ENCODE data around the gene SLC9A3.

DNA sequence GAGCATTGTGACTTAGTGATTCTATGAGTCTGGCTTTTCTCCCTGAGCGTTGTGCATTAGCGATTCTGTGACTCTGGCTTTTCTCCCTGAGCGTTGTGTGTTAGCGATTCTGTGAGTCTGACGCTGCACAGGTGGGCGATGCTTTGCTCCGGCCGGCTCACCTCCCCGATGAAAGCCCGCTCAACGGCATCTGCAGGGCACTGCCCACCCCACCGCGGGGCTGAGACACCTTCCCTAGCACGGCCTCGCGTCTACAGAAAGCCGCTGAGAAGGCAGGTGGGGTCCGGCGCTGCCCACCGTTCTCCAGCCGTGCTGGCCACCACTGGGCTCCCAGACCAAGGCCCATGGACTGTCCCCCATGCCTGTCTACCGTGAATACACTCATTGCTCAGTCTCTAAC is 12.8 kb upstream of the SLC9A3 start:
- TF ChIP-seq TOX (CRISPR knock-in tag; IDR thresholded peaks at IDR 0.05; ENCODE audit: borderline replicate concordance) (no peak), ZNF70 (CRISPR knock-in tag; IDR thresholded peaks at IDR 0.05) (no peak), OSR1 (CRISPR knock-in tag; IDR thresholded peaks at IDR 0.05) (no peak), PPARA (CRISPR knock-in tag; IDR thresholded peaks at IDR 0.05; ENCODE audit: borderline replicate concordance) (no peak), CSRNP3 (CRISPR knock-in tag; IDR thresholded peaks at IDR 0.05) (no peak), BACH2 (CRISPR knock-in tag; IDR thresholded peaks at IDR 0.05; ENCODE audit: borderline replicate concordance) (no peak)
- TF ChIP-seq, protein P1, sequence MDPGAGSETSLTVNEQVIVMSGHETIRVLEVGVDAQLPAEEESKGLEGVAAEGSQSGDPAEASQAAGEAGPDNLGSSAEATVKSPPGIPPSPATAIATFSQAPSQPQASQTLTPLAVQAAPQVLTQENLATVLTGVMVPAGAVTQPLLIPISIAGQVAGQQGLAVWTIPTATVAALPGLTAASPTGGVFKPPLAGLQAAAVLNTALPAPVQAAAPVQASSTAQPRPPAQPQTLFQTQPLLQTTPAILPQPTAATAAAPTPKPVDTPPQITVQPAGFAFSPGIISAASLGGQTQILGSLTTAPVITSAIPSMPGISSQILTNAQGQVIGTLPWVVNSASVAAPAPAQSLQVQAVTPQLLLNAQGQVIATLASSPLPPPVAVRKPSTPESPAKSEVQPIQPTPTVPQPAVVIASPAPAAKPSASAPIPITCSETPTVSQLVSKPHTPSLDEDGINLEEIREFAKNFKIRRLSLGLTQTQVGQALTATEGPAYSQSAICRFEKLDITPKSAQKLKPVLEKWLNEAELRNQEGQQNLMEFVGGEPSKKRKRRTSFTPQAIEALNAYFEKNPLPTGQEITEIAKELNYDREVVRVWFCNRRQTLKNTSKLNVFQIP (CRISPR knock-in tag; IDR thresholded peaks at IDR 0.05; ENCODE audit: borderline replicate concordance, low read depth) = no peak
- TF ChIP-seq, protein P2, sequence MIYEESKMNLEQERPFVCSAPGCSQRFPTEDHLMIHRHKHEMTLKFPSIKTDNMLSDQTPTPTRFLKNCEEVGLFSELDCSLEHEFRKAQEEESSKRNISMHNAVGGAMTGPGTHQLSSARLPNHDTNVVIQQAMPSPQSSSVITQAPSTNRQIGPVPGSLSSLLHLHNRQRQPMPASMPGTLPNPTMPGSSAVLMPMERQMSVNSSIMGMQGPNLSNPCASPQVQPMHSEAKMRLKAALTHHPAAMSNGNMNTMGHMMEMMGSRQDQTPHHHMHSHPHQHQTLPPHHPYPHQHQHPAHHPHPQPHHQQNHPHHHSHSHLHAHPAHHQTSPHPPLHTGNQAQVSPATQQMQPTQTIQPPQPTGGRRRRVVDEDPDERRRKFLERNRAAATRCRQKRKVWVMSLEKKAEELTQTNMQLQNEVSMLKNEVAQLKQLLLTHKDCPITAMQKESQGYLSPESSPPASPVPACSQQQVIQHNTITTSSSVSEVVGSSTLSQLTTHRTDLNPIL (CRISPR knock-in tag; IDR thresholded peaks at IDR 0.05; ENCODE audit: low read depth) = no peak
- TF ChIP-seq, protein P3, sequence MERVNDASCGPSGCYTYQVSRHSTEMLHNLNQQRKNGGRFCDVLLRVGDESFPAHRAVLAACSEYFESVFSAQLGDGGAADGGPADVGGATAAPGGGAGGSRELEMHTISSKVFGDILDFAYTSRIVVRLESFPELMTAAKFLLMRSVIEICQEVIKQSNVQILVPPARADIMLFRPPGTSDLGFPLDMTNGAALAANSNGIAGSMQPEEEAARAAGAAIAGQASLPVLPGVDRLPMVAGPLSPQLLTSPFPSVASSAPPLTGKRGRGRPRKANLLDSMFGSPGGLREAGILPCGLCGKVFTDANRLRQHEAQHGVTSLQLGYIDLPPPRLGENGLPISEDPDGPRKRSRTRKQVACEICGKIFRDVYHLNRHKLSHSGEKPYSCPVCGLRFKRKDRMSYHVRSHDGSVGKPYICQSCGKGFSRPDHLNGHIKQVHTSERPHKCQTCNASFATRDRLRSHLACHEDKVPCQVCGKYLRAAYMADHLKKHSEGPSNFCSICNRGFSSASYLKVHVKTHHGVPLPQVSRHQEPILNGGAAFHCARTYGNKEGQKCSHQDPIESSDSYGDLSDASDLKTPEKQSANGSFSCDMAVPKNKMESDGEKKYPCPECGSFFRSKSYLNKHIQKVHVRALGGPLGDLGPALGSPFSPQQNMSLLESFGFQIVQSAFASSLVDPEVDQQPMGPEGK (CRISPR knock-in tag; IDR thresholded peaks at IDR 0.05; ENCODE audit: borderline replicate concordance) = no peak

All from SK-N-SH treated with all-trans-retinoic acid at 6 μM for 48 hours (cell line).